ENCODE results near the gene TNK2. TPM values are rescaled to one million over a fixed set of nuclear protein-coding genes. Genes with fewer than 3 reads are reported as not detected.
A peak's percentile ranks its signal among the peaks of the same experiment; 100 is the strongest.

The TNK2 gene
- total and polyA plus RNA-seq, 2 donors (not counting 1 experiment from before 2014, with no cell fraction given) = 131 to 198 TPM

GRCh38 chr3:195911041-195911945 lies 2.9 kb upstream of the TNK2 start:
- DNase-seq = no peak
- Histone ChIP-seq H3K4me2 (replicated peaks; ENCODE audit: low read depth, low read length, poor library complexity, severe bottlenecking) (no peak overlapping the region), H3K27ac (ENCODE audit: low read length in 2 of 2) (no peak overlapping the region), H3K4me3 (ENCODE audit: control extremely low read depth in 1 of 5, extremely low read depth in 1 of 5, insufficient read depth in 1 of 5, low read depth in 2 of 5, low read length in 4 of 5) (no peak overlapping the region), H3K36me3 (replicated peaks in 1 of 2; ENCODE audit: control extremely low read depth in 1 of 2, control insufficient read depth in 1 of 2, extremely low read depth in 1 of 2, insufficient read depth in 2 of 2, low read length in 1 of 2) (no peaks in the 10 kb centered on the region), H3K4me1 (ENCODE audit: control insufficient read depth in 2 of 2, insufficient read depth in 2 of 2, low read length in 2 of 2) (peaks cover 25 to 34% of the 10 kb centered on the region in 2 donors), H3K79me2 (ENCODE audit: control insufficient read depth, insufficient read depth, low read length) (peaks cover 18% of the 10 kb centered on the region), H3K27me3 (replicated peaks in 1 of 4; ENCODE audit: control extremely low read depth in 1 of 4, control insufficient read depth in 3 of 4, insufficient read depth in 4 of 4, low read length in 3 of 4) (no peaks in the 10 kb centered on the region), H3K9me3 (ENCODE audit: control extremely low read depth in 1 of 3, control insufficient read depth in 2 of 3, insufficient read depth in 1 of 3, low read length in 2 of 3) (no peaks in the 10 kb centered on the region), H4K20me1 (ENCODE audit: control insufficient read depth, insufficient read depth, low read length, poor library complexity, severe bottlenecking) (no peaks in the 10 kb centered on the region), H3K9ac (ENCODE audit: low read length) (no peak overlapping the region), H2AFZ (ENCODE audit: insufficient read depth, low read depth, low read length, poor library complexity, severe bottlenecking) (no peak overlapping the region)
- TF ChIP-seq EZH2 (IDR thresholded peaks at IDR 0.05; ENCODE audit: borderline replicate concordance, insufficient read depth, low read depth, low read length, poor library complexity, severe bottlenecking) (no peak), CTCF (IDR thresholded peaks at IDR 0.05) (no peak)
- Mint-ChIP-seq H3K4me1 (peaks cover 31% of the 10 kb centered on the region), H3K27me3 (peaks cover 3% of the 10 kb centered on the region), H3K9me3 (ENCODE audit: insufficient read depth) (no peaks in the 10 kb centered on the region), H3K4me3 (peak overlapping the region; percentile 48), H3K27ac (peak overlapping the region; percentile 50)
- intact Hi-C loops (cut with micrococcal nuclease) = no loop called here
- ATAC-seq (ENCODE audit: low read depth) = no peak
- POLR2A ChIA-PET = interaction anchor here (0.6 to 1.4 kb wide), 4 partner anchors 9 to 166 kb away, joined by 3 to 6 read pairs (median 5); no protein-coding TSS in a partner anchor
- CTCF ChIA-PET = interaction anchor here (0.8 to 6.7 kb wide), 6 partner anchors 10 to 640 kb away, joined by 3 to 233 read pairs (median 5); partner anchors contain the start of gene XXYLT1
- 87% methylated on average over 9 of the region's 14 CpGs for WGBS (ENCODE audit: insufficient coverage)

- no peaks in the 10 kb centered on the region for H3K9me3 Mint-ChIP-seq (ENCODE audit: insufficient read depth)
- Histone ChIP-seq H4K20me1 (ENCODE audit: control insufficient read depth, insufficient read depth, low read length, poor library complexity, severe bottlenecking) (no peaks in the 10 kb centered on the region), H3K9me3 (ENCODE audit: control extremely low read depth in 1 of 3, control insufficient read depth in 2 of 3, insufficient read depth in 1 of 3, low read length in 2 of 3) (no peaks in the 10 kb centered on the region), H3K4me2 (replicated peaks; ENCODE audit: low read depth, low read length, poor library complexity, severe bottlenecking) (peak overlapping the region; percentile 96), H2AFZ (ENCODE audit: insufficient read depth, low read depth, low read length, poor library complexity, severe bottlenecking) (peak overlapping the region; percentile 94), H3K27ac (ENCODE audit: low read length in 2 of 2) (no peak overlapping the region), H3K27me3 (replicated peaks in 1 of 4; ENCODE audit: control extremely low read depth in 1 of 4, control insufficient read depth in 3 of 4, insufficient read depth in 4 of 4, low read length in 3 of 4) (no peaks in the 10 kb centered on the region), H3K4me1 (ENCODE audit: control insufficient read depth in 2 of 2, insufficient read depth in 2 of 2, low read length in 2 of 2) (peaks cover 34 to 42% of the 10 kb centered on the region in 2 donors), H3K4me3 (ENCODE audit: control extremely low read depth in 1 of 5, extremely low read depth in 1 of 5, insufficient read depth in 1 of 5, low read depth in 2 of 5, low read length in 4 of 5) (peak overlapping the region in 1 of 5 experiments; percentile 61), H3K79me2 (ENCODE audit: control insufficient read depth, insufficient read depth, low read length) (peaks cover 26% of the 10 kb centered on the region), H3K36me3 (replicated peaks in 1 of 2; ENCODE audit: control extremely low read depth in 1 of 2, control insufficient read depth in 1 of 2, extremely low read depth in 1 of 2, insufficient read depth in 2 of 2, low read length in 1 of 2) (no peaks in the 10 kb centered on the region), H3K9ac (ENCODE audit: low read length) (no peak overlapping the region)
- intact Hi-C loops (cut with micrococcal nuclease) = no loop called here
- ChIA-PET CTCF (interaction anchor here (1.3 to 6.7 kb wide), 4 partner anchors 14 to 639 kb away, joined by 3 to 233 read pairs (median 205); partner anchors contain the start of gene XXYLT1), POLR2A (interaction anchor here (0.6 to 2.4 kb wide), 2 partner anchors 10 to 58 kb away, joined by 6 to 9 read pairs; no protein-coding TSS in a partner anchor)
- DNase-seq = no peak
- peak overlapping the region; percentile 87 for H3K27ac Mint-ChIP-seq
- H3K27me3 Mint-ChIP-seq = peaks cover 3% of the 10 kb centered on the region
- no peak for ATAC-seq (ENCODE audit: low read depth)
- H3K4me3 Mint-ChIP-seq = peak overlapping the region; percentile 83
- WGBS (ENCODE audit: insufficient coverage) = 98% methylated on average over 6 of the region's 8 CpGs
- TF ChIP-seq CTCF (IDR thresholded peaks at IDR 0.05) (no peak), EZH2 (IDR thresholded peaks at IDR 0.05; ENCODE audit: borderline replicate concordance, insufficient read depth, low read depth, low read length, poor library complexity, severe bottlenecking) (no peak)
- H3K4me1 Mint-ChIP-seq = peaks cover 39% of the 10 kb centered on the region
Observed at GRCh38 chr3:195910499-195910845, 2.1 kb upstream of the TNK2 start.
